Medulla oblongata (tissue), 1 donor: ENCODE data around the gene SPTAN1.
"Not testable (repeated sequence)": the region's sequence is repeated elsewhere in the genome, so short reads cannot be mapped to it uniquely, and the experiment has no call there.

Experiments
- DNase-seq: peaks from one replicate; pipeline ENCODE4 v3.0.0-alpha.2; 2015; ENCODE audit errors: extremely low spot score

Gene SPTAN1

DNA sequence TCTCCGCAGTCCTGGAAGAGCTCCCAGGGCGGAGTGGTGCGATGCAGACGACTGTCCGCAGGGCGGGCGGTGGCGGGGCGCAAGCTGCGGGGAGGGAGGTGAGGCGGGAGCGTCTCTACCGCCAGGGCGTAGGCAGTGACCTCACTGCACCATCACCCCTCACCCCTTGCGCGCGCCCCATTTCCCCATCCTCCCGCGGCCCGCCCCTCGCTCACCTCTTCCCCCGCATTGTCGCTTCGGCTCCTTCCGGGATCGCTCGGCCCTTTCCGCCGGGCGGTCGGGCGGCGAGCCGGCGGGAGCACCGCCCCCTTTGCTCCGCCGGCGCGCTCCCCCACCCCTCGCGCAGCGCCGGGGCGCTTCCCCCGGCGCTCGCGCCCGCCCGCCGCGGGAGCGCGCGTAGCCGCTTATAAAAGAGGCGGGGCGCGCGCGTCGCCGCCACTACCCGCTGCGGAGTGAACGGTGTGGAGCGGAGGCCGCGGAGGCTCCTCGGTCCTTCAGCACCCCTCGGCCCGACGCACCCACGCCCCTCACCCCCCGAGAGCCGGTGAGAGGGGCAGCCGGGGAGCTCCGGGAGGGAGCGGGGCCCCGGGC is at the start of gene SPTAN1:
SPTAN1 (plus strand) TSS at position 435 of the 591 bp plus-strand sequence. CDS start 14,154 bp downstream, outside the sequence.
- DNase-seq = peak; percentile 94

- not testable (repeated sequence) for DNase-seq
Observed at GRCh38 chr9:128503415-128503825, 49.0 kb upstream of the SPTAN1 start.

DNA sequence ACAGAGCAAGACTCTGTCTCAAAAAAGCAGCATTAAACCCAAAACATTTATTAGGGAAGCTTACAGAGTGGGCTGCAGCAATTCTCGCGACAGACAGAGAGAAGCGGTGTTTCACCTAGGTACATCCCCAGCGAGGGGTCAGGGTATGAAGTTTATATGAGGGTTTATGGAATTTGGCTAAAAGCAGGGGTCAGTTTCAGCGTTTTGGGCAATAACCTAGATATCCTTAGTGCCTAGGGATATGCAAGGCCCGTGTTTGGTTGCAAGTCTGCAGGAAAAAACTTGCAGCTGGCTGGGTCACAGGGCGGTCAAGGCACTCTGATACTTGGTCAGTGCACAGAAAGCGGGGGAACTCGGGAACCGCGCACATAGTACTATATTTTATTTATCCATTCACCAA is 48.5 kb upstream of the SPTAN1 start:
- no peak for DNase-seq

DNA sequence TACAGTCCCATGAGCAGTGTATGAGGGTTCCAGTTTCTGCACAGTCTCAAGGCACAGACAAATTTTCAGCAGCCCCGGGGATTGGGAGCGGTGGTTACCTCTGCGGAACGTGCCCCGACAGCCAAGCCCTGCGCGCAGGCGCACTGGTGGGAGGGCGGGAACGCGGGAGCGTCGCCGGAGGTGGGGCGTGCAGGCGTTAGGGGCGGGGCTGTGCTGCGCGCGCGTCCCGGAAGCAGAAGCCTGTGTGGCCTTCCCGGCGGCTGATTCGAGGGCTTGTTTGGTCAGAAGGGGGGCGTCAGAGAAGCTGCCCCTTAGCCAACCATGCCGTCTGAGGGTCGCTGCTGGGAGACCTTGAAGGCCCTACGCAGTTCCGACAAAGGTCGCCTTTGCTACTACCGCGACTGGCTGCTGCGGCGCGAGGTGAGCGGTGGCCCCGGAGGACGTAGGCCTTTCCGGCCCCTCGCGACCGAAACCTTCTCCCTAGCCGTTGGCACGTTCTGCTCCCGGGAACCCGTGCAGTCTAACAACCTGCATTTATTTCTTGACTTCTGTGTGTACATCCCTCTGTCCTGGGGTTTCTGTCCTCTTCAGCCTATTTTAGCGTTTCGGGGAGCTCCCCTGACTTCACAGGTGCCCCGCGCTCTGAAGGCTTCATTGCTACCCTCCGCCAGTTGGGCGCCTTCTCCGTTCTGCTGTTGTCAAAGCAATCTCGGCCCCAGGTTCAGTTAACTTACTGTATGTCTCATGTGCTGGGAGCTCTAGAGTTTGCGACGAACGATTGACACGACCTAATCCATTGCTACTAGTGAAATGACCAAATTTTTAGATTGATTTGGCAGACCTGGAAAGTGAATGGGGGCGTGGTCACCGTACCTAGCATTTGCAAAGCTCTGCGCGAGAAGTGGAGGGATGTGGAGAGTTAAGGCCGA is 47.6 kb upstream of the SPTAN1 start, which contains the start of gene GLE1:
GLE1 (plus strand) TSS at position 235 of the 929 bp plus-strand sequence; CDS start at position 322, 87 bp downstream.
- DNase-seq = peak; percentile 95

DNA sequence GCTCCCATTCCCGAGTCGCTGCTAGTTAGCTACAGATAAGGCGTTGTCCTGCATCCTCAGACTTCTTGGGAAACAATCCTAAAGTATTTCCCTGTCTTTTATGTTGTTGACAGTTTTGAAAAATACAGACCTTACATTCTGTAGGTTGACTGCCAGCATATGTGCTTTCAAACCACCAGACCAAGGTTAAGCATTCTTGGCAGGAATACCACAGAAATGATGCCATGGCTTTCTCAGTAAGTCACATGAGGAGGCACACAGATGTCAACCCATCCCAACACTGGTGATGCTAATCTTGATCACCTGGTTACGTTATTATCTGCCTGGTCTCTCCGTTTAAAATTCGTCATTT is 47.0 kb upstream of the SPTAN1 start:
- DNase-seq = no peak

DNA sequence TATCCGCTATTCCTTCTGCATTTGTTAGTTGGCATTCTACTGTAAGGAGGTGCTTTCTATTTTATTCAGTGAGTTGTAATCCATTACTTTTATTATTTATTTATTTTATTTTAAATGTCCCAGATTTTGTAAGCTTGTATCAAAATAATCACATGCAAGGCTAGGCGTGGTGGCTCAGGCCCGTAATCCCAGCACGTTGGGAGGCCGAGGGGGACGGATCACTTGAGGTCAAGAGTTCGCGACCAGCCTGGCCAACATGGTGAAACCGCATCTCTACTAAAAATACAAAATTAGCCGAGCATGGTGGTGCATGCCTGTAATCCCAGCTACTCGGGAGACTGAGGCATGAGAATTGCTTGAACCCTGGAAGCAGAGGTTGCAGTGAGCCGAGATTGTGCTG is 46.5 kb upstream of the SPTAN1 start:
- DNase-seq = not testable (repeated sequence)

- DNase-seq = no peak
Observed at GRCh38 chr9:128512820-128513219, 39.6 kb upstream of the SPTAN1 start.

GRCh38 chr9:128521956-128522355 is 30.4 kb upstream of the SPTAN1 start:
- DNase-seq = no peak

DNA sequence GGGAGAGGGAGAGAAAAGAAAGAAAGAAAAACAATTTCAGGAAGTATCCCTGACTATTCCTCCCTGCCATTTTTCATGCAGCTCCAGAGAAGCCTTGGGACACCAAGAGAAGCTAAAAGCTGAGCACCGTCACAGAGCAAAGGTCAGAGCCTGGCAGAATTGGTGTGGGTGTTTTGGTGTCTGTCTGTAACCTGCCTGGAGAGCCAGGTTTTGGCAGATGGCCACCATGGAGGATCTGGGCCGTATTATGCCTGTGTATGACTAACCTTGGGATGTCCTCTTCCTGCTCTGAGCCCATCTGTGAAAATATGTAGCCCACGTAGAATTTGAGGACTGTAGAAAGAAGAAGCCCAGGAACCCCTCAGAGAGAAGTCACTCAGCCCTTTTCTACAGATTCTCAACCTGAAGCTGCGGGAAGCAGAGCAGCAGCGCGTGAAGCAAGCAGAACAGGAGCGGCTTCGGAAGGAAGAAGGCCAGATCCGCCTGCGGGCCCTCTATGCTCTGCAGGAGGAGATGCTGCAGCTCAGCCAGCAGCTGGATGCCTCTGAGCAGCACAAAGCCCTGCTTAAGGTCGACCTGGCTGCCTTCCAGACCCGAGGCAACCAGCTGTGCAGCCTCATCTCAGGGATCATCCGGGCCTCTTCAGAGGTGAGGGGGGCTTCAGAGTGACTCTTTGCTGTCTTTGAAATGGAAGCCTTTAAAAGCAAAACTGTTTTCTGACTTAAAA is 29.0 kb upstream of the SPTAN1 start:
- peak; percentile 35 for DNase-seq

- DNase-seq = no peak
Observed at GRCh38 chr9:128526720-128527119, 25.7 kb upstream of the SPTAN1 start.

- no peak for DNase-seq
Observed at GRCh38 chr9:128528445-128529160, 23.8 kb upstream of the SPTAN1 start.

GRCh38 chr9:128529191-128529590 is 23.2 kb upstream of the SPTAN1 start:
- DNase-seq = no peak

GRCh38 chr9:128532581-128532980 is 19.8 kb upstream of the SPTAN1 start:
- DNase-seq = no peak

DNA sequence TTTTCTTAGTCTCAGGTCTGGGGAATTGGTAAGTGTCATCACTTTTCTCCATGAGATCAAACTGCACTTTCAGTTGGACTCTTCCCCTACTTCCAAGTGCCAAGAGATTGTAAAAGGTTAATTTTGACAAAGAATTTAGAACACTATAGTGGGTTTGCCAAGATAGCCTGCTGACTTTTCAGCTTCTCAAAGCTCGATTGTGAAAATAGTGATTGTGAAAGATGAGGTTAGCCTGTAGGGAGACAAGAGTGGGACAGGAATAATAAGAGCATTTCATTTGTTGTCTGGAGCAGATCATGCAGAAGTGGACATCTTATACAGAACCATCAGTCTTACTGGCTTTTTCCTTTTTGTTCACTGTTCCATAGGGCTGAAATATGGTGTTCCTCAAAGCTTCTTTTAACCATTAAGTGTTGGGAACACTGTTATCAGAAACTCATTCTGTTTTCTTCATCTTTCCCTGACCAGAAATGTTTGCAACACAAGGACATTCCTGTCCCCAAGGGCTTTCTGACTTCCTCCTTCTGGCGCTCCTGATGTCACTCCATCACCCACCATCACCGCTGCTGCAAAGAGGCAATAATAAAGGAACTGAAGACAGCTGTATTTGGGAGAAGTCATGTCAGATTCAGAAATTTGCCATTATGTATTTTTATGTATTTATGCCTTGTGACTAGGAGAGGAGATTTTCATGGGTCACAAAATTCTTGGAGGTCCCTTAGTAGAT is 11.6 kb upstream of the SPTAN1 start:
- DNase-seq = no peak

DNA sequence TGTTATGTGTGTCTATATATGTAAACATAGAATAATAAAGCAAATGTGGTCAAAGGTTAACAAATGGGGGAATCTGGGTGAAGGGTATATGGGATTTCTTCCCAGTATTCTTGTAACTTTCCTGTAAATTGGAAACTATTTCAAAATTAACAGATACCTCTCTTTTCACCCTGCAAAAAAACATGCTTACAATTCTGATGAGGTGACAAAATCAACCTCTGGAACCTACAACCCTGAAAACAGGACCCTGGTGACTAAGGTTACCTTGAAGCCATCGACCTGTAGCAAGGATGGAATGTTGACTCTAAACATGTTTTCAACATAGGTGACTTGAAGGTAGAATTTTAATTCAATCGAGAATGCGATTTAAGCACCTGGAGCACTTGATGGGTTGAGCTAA is 5.9 kb upstream of the SPTAN1 start:
- no peak for DNase-seq

GRCh38 chr9:128548876-128549275 is 3.5 kb upstream of the SPTAN1 start:
- DNase-seq = no peak

- no peak for DNase-seq
Observed at GRCh38 chr9:128550226-128550625, 2.2 kb upstream of the SPTAN1 start.

- peak; percentile 75 for DNase-seq
Observed at GRCh38 chr9:128550770-128551656, 1.4 kb upstream of the SPTAN1 start.

DNA sequence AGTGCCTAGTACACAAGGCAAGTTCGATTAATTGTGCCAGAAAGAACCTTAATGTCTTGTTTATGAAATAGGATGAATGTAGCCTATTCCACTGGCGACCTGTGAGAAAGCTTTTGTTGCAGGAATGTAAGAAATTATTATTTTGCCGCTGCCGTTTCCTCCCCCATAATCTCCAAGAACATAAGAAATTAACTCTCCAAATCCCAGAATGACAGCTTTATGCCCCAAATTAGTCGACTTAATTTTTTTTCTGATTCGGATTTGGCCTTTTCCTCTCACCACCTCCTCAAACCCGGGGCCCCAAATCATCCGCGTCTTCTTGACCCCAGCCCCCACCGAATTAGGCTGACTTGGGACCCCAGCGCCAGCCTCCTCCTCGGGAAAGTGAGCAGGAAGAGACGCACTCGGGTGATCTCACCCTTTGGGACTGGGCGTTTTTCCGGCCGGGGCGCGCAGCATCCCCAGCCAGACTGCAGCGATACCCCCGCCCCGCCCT is 682 bp upstream of the SPTAN1 start:
- DNase-seq = no peak
